ENCODE results near the gene ZDHHC9.
A peak's percentile ranks its signal among the peaks of the same experiment; 100 is the strongest.
"Not testable (repeated sequence)": the region's sequence is repeated elsewhere in the genome, so short reads cannot be mapped to it uniquely, and the experiment has no call there.

The ZDHHC9 gene

DNA sequence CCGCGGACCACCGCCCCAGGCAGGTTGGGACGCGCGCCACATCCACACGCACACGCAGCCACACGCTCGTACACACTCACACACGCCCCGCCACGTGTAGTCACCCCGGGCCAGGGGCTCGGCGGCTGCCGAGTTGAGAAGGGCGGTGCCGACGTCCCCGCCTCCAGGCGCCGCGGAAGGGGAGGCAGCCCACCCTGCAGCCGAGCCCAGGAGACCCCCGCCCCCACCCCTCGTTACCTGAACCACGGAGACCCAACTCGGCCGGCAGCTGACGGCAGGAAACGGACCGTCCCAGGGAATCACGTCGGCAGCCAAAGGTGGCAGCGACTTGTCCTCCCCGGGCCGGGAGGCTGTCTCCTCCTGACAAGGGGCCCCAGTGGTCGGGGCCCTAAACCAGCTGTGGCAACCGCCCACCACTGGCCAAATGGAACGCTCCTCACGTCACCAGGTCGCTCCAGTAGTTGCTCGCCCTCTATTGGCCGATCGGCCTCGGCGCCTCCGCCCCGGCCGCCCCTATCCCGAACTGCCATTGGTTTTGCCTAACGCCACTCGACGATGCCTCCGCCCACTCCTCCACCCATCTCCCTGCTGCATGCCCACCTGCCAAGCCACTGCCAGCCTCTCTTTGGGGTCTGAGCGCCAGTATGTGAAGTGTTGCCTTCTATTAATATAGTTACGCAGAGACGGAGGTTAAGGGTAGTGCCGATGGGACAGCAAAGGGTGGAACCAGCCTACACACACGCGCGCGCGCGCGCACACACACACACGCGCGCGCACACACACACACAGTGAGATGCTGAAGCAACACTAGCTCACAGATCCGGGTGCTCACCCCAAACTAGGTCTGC lies at the start of gene ZDHHC9:
TSS of gene ZDHHC9 (minus strand) at position 428 of the 848 bp plus-strand sequence. CDS start 1,941 bp downstream, outside the sequence.
- peak; percentile 77 for DNase-seq

DNA sequence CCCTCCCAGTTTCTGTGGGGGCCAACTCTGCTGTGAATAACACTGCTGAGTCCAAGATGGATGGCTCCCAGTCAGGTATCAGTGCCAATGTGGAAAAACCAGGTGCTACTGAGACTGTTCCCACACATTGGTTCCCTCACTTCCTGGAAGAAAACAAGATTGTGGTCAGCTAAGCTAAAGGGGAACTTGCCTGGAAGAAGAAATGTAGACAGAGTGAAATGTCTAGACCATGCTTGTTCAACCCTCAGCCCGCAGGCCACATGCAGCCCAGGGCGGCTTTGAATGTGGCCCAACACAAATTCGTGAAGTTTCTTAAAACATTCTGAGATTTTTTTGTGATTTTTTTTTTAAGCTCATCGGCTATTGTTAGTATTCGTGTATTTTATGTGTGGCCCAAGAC lies 33.7 kb upstream of the ZDHHC9 start:
- no peak for DNase-seq

DNA sequence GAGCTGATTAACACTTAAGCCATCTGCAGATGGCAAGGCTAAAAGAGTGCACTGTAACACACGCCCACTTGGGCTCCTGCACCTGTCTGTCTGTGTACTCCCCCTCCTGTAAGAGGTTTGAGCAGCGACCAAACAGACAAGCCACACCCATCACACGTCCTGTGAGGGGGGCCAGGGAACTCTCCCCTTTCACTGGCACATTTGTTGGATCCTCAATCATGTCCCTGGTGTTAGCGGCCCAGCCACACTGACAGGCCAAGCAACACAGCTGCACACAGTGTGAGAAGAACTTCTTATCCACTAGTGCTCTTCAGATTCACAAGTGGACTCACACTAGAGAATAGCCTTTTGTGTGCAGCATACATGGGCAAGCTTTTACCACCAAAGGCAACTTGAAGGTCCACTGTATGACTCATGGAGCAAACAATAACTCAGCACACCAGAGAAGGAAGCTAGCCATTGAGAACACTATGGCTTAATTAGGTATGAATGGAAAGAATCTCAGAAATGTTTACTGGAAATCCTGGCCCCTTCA lies 33.2 kb upstream of the ZDHHC9 start:
- peak; percentile 77 for DNase-seq

DNA sequence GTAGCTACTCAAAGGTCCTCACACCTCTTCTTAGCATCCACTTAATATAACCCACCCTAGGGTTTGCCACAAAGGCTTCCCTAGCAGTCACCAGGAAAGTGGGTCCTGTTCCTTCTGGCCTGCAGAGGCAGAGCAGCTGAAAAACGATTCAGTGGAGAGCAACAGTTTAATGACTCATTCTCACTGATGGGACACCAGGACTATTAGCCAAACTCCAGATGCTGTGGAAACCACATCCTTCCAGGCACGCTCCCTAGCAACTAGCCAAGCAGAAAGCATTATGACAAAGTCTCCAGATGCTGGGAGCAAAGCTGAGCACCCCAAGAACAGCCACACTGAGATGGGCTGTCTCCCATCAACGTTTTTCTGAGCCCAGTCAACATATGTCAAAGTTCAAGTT lies 32.0 kb upstream of the ZDHHC9 start:
- no peak for DNase-seq

DNA sequence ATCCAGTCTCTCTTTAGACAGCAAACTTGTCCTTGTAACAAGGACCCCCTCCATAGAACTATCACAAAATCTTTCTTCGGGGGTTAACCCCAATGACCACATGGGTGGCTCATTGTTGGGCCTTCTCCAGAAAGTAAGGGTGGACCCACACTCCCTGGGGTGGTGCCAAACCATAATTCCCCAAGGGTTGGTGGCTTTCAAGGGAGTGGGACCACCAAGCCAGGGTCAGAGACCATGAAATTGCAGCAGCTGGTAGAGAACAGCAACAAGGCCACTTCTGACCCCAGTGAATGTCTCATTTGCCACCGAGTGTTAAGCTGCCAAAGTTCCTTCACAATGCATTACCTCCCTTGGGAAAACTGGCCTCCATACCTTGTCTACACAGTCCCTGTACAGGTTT lies 28.8 kb upstream of the ZDHHC9 start:
- no peak for DNase-seq

DNA sequence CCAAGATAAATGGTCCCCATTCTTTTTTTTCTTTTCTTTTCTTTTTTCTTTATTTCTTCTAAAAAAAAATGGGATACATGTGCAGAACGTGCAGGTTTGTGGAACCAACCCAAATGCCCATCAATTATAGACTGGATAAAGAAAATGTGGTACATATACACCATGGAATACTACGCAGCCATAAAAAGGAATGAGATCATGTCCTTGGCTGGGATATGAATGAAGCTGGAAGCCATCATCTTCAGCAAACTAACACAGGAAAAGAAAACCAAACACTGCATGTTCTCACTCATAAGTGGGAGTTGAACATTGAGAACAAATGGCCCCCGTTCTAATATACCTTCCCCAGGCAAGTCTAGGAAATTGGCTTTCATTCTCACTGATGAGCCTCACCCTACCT lies 22.6 kb upstream of the ZDHHC9 start:
- DNase-seq, result not testable (repeated sequence)

DNA sequence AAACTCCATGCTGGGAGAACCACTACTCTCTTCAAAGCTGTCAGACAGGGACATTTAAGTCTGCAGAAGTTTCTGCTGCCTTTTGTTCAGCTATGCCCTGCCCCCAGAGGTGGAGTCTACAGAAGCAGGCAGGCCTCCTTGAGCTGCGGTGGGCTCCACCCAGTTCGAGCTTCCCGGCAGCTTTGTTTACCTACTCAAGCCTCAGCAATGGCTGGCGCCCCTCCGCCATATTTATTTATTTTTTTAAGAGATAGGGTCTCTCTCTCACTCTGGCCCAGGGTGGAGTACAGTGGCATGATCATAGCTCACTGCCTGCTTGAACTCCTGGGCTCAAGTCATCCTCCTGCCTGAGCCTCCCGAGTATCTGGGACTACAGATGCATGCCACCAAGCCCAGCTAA lies 15.4 kb upstream of the ZDHHC9 start:
- DNase-seq, result not testable (repeated sequence)

DNA sequence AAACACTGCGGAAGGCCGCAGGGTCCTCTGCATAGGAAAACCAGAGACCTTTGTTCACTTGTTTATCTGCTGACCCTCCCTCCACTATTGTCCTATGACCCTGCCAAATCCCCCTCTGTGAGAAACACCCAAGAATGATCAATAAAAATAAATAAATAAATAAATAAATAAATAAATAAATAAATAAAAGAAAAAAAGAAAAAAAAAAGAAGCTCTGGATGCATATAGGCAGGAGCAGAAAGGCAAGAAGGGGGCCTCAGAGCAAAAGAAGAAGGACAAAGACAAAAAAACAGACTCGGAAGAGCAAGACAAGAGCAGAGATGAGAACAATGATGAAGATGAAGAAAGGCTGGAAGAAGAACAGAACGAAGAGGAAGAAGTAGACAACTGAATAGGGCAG lies 8.1 kb upstream of the ZDHHC9 start:
- not testable (repeated sequence) for DNase-seq

DNA sequence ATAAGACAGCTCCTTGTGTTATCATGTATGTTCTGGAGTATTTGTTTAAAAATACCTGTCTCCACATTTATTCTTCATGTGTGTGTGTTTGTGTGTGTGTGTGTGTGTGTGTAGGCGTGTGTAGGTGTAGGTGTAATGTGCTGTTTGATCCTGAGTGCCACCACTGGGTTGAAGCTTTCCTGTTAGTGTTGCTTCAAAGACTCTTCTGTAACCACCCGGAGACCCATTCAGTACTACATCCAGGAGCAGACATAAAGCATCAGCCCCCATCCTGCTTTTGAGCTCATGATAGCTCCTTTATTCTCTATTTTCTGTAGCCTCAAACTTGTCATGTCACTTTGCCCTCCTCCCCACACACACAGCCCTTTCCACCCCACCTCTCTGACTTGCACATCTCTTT lies 3.0 kb upstream of the ZDHHC9 start:
- DNase-seq, result no peak

DNA sequence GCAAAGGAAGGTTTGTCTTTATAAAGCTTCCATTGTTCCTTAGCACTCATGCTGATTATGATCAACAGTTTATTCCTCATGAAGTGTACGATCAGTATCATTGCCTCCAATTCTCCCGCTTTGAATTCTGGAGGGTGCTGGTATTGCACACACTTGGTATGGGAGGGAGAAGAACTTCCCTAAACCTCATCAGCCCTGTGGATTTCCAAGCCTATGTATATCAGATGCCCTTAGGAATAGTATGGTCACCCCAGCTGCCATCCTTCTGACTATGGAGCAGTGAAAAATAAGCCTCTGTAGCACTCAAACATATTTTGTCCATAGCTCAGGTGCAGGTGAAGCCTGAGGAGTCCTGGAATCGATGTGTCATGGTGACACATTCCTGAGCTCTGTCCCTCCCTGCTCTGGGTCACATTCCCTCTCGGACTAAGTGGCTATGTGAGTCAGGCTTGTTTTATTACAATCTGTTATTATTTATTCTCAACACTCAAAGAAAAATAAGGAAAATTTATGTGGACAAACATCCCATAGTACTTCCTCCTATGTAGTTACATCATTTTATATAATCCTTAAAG lies 2.0 kb upstream of the ZDHHC9 start:
- DNase-seq, result no peak

DNA sequence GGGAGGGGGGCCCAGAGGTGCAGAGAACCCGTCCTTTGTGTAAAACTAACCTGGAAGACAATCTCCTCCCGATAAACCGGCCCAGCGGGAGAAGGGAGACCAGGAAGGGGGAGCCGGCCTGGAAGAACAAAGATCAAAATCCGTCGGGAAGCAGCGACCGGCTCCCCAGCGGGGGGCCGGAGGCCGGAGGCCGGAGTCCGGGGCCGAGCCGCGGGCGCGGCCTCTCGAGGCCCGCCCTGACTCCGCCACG lies 552 bp downstream of the ZDHHC9 start:
- DNase-seq, result no peak

DNA sequence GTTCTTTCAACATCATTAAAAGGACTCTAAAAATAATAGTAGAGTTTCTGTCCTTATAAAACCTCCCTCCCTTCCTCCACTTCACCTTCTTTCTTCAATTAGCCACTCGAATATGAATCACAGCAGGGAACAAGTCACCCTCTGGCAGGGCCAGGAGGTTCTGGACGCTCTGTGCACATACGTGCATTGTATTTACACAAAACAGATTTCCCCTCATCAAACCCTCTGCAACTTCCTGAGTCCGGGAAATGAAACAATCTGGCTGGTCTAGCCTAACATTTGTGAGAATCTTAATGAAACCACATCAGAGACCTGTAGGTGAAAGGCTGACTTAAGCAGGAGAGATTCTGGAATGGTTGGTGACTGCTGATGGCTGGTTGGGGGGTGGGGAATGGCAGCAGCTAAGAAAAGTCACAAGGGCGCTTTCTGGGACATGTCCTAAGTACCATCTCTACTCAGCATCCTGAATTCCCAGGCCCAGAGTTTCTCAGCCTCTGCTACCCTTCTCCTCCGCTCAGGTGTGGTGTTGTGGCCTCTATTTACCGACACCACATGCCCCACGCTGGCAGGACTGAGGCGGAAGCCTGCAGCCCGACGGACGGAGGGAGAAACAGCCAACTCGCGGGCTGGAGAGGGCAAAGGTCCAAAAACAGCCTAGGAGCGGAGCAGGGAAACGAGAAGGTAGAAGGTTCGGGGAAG lies 1.0 kb downstream of the ZDHHC9 start:
- DNase-seq, result no peak

DNA sequence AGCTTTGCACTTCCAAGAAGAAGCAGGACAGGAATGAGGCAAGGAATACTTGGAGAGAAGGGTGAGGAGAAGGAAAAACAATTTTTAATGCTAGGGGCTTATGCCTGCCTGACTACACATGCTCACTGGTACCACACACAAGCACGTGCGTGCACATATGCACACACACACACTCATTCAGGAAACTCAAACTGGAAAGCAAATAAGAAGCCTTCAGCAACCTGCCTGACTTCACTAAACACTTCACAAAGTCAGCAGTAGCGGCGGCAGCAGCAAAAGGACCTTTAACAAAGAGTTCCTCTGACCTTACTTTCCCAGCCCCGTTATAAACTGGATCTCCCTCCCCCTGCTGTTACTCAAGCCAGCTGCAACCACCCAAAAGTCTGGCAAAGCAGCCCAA lies 3.3 kb downstream of the ZDHHC9 start:
- DNase-seq, result no peak

DNA sequence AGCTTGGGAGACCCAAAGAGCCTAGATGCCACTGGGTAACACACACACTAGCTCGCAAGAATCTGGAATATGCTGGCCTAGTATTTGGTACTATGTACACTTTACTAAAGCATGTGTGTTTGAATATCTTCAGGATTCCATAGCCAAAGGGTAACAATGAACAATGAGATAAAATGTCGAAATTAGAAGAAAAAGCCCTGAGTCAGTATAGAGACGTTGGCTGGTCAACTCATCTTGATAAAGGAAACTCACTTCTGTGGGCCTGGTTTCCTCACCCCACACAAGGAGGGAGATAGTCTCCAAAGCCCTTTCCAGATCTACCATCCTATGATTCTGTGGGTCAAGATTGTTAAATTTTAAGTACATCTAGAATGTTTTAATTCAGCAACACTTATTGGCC lies 6.9 kb downstream of the ZDHHC9 start:
- DNase-seq, result no peak

DNA sequence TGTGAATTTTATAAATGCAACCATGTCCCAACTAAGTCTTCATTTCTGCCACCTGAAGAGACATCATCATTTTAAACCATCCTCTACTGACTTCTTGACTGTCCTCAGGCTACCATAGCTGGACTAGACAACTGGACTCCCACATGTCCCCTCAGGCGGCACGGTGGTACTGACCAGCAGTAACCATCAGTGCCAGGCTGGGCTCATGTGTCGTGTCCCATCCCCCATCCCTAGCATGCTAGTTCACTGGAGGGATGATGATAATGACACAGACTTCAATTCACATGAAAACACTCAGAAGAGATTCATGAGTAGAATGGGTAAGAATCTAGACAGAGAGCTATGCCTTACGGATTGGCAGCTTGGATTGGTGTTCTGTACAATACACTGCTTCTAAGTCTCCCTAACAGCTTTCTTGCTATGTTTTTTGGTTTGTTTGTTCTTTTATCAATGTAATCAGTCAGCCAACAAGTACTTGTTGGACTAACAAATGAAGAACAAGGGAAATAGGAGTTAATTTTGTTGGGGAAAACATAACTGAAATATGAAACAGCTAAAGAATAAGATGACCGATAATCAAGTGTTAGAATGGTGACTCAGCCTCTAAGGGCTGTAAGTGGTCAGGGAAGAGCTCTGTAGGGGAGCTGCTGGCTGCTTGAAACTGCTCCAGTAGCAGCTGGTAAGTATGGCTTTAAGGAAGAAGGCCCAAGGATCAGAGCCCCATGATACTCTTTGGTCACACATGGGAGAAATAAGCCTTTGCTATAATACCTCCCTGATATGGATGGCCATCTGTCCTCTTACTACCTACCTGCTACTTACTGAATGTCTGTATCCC lies 10.3 kb downstream of the ZDHHC9 start:
- no peak for DNase-seq

DNA sequence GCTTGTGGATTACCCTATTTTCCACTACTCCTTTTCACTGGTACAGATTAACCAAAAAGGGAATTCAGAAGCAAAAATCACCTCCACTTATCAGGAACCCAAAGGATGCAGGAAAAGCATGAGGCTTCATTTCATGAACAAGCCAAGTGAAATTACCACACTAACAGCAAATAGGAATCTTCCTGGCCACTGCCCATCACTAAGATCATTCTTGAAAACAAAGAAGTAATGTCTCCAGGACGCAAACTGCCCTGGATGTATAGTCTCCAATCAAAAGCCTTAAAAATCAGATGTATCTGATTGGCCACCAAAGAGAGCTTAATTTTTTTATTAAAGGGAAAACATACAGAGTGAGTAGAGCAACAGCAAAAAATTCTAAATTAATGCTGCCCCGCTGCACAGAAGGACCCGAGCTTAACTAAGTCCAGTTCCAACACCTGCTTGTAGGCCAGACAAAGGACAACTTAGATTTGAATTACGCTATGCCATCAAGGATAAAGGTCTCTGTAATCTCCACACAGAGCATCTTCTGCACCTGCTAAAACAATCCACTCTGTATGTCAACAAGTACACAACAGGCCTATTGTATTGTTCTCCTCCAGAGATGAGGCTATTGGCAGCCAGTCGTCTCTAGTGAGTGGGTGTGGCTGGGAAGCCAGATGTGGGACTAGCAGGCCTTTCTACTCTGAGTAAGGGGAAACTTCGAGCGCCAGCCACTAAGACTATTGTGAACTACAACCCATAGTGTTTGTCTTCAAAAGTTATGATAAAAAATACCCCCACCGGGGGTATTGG lies 12.4 kb downstream of the ZDHHC9 start:
- DNase-seq, result peak; percentile 30

DNA sequence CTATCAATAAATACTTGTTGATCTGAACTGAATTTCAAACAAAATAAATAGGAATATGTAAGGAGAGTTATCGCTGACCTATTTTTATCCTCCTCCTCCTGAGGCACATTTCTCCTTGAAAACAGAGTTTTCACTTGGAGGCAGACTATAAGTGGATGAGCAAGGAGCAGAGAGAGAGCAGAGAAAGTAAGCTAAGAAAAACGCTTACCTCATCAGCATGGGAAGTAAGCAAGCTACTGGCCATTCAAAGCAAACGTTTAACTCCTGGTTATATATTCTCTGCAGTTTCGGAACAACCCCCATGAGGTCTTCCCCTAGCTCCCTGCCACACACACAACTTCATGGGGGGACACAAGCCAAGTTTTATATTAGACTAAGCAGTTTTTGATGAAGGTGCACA lies 13.2 kb downstream of the ZDHHC9 start:
- no peak for DNase-seq

DNA sequence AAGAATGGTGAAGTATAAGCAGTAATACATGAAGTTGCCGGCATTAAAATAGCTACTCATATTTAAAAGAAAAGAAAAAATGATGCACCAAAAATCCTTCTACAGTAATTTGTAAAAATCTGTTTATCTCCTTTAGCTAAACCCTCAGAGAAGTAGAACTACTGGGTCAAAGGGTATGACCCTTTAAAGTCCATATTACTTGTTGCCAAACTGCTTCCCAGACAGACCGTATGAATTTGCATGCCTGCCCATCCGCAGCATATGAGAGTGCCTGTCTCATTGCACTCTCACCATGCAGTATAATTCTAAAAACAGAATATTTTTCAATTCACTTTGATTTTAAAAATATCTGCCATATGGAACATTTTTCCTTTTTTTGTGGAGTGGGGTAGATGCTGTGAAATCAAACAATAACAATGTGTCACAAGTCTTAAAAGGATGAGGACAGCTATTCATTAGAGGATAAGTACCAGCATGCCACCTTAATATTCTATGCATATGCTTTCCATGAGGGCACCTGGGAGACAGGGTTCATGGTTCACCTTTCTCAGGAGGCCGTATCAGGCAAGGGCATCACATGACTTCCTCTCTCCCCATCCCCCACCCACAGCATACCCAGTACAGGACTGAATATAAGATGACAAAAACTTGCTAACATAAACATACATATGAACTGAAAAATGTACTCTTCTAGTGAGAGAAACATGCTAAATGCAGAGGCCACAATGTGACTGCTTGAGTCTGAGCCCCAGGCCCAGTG lies 17.8 kb downstream of the ZDHHC9 start:
- no peak for DNase-seq

DNA sequence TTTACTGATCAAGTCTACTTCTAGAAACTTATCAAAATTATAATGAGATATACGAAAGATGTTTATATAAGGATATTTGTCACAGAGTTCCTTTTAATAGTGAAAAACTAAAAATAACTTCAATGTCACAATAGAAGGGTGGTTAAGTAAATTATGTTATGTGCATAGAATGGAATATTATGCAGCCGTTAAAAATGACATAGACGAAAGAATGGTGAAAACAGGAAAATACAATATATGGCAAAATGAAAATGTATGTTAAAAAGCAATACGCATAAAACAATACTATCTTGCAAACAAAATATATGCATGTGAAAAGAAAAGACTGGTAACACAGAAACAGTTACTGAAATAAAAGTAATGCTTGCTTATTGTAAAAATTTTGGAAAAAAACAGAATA lies 19.1 kb downstream of the ZDHHC9 start:
- DNase-seq, result no peak

DNA sequence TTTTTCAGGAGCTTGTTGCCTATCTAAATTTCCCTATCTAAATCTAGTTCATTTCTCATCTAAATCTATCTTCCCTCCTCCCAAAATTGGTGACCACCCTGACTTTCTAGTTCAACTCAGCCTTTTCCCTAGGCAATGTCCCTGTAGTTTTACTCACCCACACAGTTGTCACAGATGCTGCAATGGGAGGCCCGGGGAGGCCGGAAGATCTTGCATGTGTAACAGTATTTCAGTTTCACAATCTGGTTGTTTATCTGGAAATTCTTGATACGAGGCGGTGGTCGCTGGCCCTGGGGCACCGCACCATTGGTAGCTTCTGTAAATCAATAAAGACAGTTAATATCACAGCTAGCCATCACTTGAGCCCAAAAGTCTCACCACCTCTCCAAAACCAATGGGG lies 20.2 kb downstream of the ZDHHC9 start:
- no peak for DNase-seq

DNA sequence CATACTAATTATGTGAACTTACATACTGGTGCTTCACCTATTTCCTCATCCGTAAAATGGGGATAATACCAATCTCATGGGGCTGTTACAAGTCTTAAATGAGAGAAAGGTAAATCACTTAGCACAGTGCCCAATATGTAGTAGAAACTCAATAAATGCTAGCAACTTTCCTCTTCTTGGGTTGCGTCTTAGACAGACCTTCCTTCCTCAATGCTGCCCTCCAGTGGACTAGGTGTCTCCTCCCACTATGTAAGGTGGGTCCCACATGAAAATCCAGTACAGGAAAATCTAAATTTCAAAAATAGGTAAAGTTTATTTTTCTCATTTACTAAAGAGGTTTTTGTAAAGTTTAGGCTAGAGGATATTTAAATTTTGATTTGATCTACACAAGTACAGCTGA lies 20.6 kb downstream of the ZDHHC9 start:
- no peak for DNase-seq

DNA sequence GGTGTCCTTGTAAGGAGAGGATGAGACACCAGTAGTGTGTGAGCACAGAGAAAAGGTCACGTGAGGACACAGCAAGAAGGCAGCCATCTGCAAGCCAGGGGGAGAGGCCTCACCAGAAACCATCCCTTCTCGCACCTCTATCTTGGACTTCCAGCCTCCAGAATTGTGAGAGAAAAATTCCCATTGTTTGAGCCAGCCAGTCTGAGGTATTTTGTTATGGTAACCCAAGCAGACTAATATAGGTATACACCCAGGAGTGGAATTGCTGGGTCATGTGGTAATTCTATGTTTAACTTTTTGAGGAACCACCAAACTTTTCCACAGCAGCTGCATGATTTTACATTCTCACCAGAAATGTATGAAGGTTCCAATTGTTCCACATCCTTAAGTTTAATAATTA lies 25.6 kb downstream of the ZDHHC9 start:
- DNase-seq, result no peak

Measured in NCI-H510A (cell line).